ENCODE measurements around the gene ZFP14.

The ZFP14 gene

GRCh38 chr19:36378625-36379509, at the start of gene ZFP14:
Gene ZFP14 (minus strand): TSS chr19:36379201. CDS start chr19:36367892, 11,309 bp downstream.
- peak; percentile 92 to 96 (median 94) for DNase-seq (ENCODE audit: low read depth in 3 of 3)

GRCh38 chr19:36423925-36424324, 44.9 kb upstream of the ZFP14 start:
- DNase-seq (ENCODE audit: low read depth in 3 of 3), result no peak

GRCh38 chr19:36421749-36422481, 42.9 kb upstream of the ZFP14 start:
- DNase-seq (ENCODE audit: low read depth in 3 of 3), result no peak

GRCh38 chr19:36420961-36421748, 42.2 kb upstream of the ZFP14 start:
- no peak for DNase-seq (ENCODE audit: low read depth in 3 of 3)

GRCh38 chr19:36418287-36419001, 39.4 kb upstream of the ZFP14 start, which contains the start of gene ZFP82:
Gene ZFP82 (minus strand): TSS chr19:36418644. CDS start chr19:36409789, 8,855 bp downstream.
- DNase-seq (ENCODE audit: low read depth in 3 of 3), result peak; percentile 52 to 69 (median 64)

- DNase-seq (ENCODE audit: low read depth in 3 of 3), result peak in 1 of 3 experiments; percentile 8
Measured at GRCh38 chr19:36417752-36418286, 38.8 kb upstream of the ZFP14 start.

- DNase-seq (ENCODE audit: low read depth in 3 of 3), result no peak
Measured at GRCh38 chr19:36409841-36410240, 30.8 kb upstream of the ZFP14 start.

GRCh38 chr19:36408101-36408500, 29.1 kb upstream of the ZFP14 start:
- DNase-seq (ENCODE audit: low read depth in 3 of 3), result no peak

GRCh38 chr19:36404498-36404897, 25.5 kb upstream of the ZFP14 start:
- no peak for DNase-seq (ENCODE audit: low read depth in 3 of 3)

- no peak for DNase-seq (ENCODE audit: low read depth in 3 of 3)
Measured at GRCh38 chr19:36401475-36401874, 22.5 kb upstream of the ZFP14 start.

- no peak for DNase-seq (ENCODE audit: low read depth in 3 of 3)
Measured at GRCh38 chr19:36398571-36398970, 19.6 kb upstream of the ZFP14 start.

GRCh38 chr19:36392916-36393673, 14.1 kb upstream of the ZFP14 start:
- no peak for DNase-seq (ENCODE audit: low read depth in 3 of 3)

- DNase-seq (ENCODE audit: low read depth in 3 of 3), result no peak
Measured at GRCh38 chr19:36379510-36379819, 464 bp upstream of the ZFP14 start.

- no peak for DNase-seq (ENCODE audit: low read depth in 3 of 3)
Measured at GRCh38 chr19:36377541-36378178, 1.3 kb downstream of the ZFP14 start.

GRCh38 chr19:36373638-36374156, 5.3 kb downstream of the ZFP14 start:
- no peak for DNase-seq (ENCODE audit: low read depth in 3 of 3)

GRCh38 chr19:36371886-36372285, 7.1 kb downstream of the ZFP14 start:
- DNase-seq (ENCODE audit: low read depth in 3 of 3), result no peak

- no peak for DNase-seq (ENCODE audit: low read depth in 3 of 3)
Measured at GRCh38 chr19:36363845-36364244, 15.2 kb downstream of the ZFP14 start.

- DNase-seq (ENCODE audit: low read depth in 3 of 3), result no peak
Measured at GRCh38 chr19:36340786-36341372, 38.1 kb downstream of the ZFP14 start.

Data from stimulated activated CD4-positive, alpha-beta T cell treated with anti-CD3 and anti-CD28 coated beads, TNF-alpha, amount 100 ng/mL, for 4 hours (primary cell).